ENCODE data around the gene MAGEA2B. TPM values are rescaled to one million over a fixed set of nuclear protein-coding genes. Genes with fewer than 3 reads are reported as not detected.
"Not testable (repeated sequence)": the region's sequence is repeated elsewhere in the genome, so short reads cannot be mapped to it uniquely, and the experiment has no call there.

Gene MAGEA2B
- total RNA-seq, 1 donor from 2014 or later: not detected

DNA sequence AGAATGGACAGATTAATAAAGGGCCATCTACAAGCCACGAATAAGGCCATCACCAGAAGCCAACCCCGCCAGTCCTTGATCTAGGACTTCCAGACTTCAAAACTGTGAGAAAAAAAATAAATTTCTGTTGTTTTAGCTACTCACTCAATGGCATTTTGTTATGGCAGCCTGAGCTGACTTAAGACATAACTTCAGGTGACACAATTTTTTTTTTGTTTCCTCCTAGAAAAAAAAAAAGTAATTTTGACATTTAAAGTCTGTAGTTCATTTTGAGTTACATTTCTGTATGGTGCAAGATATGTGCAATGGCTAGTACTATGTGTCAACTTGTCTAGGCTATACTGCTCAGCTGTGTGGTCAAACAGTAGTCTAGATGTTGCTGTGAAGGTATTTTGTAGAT, 44.5 kb downstream of the MAGEA2B start, which contains the start of gene CSAG3:
TSS of gene CSAG3 (plus strand) at position 301 of the 400 bp plus-strand sequence.
- DNase-seq (ENCODE audit: low spot score): not testable (repeated sequence)

DNA sequence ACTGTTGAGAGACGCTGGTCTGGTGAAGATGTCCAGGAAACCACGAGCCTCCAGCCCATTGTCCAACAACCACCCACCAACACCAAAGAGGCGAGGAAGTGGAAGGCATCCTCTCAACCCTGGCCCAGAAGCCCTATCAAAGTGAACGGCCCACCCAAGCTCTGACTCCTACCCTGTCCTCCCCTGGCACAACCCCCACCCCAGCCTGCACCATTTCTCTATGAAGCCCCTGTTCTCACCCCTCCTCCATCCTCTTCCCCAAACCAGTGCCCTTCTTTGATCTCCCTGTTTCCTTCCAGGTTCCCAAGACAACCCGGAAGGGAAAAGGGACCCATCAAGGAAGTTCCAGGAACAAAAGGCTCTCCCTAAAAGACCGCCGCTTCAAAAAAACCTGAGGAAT, 45.1 kb downstream of the MAGEA2B start:
- not testable (repeated sequence) for DNase-seq (ENCODE audit: low spot score)

DNA sequence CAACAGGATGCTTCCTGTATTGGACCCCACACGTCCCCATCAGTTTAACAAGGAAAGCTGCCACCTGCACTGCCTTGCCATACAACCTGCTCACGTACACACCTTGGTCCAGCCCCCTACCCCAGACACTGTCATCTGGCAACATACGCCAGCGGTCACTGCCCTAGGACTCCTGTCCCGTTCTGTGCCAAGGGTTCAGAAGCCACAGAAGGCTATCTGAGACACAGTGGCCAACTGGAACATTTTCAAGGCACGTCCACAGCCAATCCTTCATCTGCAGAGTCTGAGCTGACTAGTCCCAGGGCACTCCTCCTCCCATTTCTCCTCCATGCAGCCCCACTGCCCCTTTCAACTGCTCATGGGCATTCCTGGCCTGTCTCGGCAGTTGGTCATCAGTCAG, 47.2 kb downstream of the MAGEA2B start:
- DNase-seq (ENCODE audit: low spot score): not testable (repeated sequence)

DNA sequence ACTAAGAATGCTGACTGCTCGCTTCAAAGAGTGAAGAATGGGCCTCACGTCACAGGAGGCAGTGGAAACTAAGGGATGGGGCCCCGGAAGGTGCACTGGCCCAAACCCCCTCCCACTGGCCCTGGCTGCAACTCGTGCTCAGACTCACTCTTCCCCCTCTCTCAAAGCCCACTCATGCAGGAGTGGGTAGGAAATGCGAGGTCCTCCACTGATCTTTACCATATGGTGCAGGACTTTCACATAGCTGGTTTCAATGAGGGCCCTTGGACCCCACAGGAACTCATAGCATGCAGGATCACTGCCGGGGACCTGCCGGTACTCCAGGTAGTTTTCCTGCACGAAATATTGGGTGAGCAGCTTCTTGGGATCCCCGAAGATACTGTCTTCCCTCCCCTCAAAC, 52.1 kb downstream of the MAGEA2B start:
- DNase-seq (ENCODE audit: low spot score): not testable (repeated sequence)

Other genes with a start within 250 kb of the MAGEA2B start
- gene GABRQ, start 76.7 kb upstream of the MAGEA2B start, total RNA-seq: 0.03 TPM
- not detected for gene MAGEA3, start 15.8 kb upstream of the MAGEA2B start, total RNA-seq
- not detected for gene CSAG2, start 5.4 kb upstream of the MAGEA2B start, total RNA-seq
- gene CSAG1, start 19.1 kb downstream of the MAGEA2B start, total RNA-seq: not detected
- not detected for gene MAGEA12, start 19.1 kb downstream of the MAGEA2B start, total RNA-seq
- gene MAGEA2, start 39.2 kb downstream of the MAGEA2B start, total RNA-seq: not detected
- gene CSAG3, start 44.6 kb downstream of the MAGEA2B start, total RNA-seq: not detected
- gene MAGEA6, start 55.1 kb downstream of the MAGEA2B start, total RNA-seq: 0.26 TPM
- 44.3 TPM for gene CETN2, start 116.1 kb downstream of the MAGEA2B start, total RNA-seq
- gene NSDHL, start 116.4 kb downstream of the MAGEA2B start, total RNA-seq: 32.4 TPM
- 16.5 TPM for gene ZNF185, start 183.4 kb downstream of the MAGEA2B start, total RNA-seq